Panc1 (cell line): Measurements from ENCODE around the gene GLCCI1. TPM values are rescaled to one million over a fixed set of nuclear protein-coding genes. Genes with fewer than 3 reads are reported as not detected.
A peak's percentile ranks its signal among the peaks of the same experiment; 100 is the strongest.

Source experiments
- ATAC-seq: fragments of 200-7000 bp; cut with Tn5 transposase; 2 replicates; pipeline ENCODE4 v1.9.1; 2020; ENCODE audit warnings: mild to moderate bottlenecking, moderate library complexity
- Bru-seq: library from RNA; stranded (reverse); fragments of 400-500 nt; gene quantifications from one replicate; lab custom pipeline; 2021; lab: Mats Ljungman, UMichigan
- BruChase-seq, 2 experiments: library from RNA; stranded (reverse); fragments of 400-500 nt; gene quantifications; one replicate each; lab custom pipeline; 2021; lab: Mats Ljungman, UMichigan
- BruUV-seq: library from RNA; stranded (reverse); fragments of 400-500 nt; replicated peaks from 2 replicates; lab custom pipeline; 2021; lab: Mats Ljungman, UMichigan
- CTCF ChIA-PET: fragments of 300-600 bp; sonication (Branson Sonifier 250); formaldehyde crosslinking; loops from one replicate; lab custom pipeline; 2022; ENCODE audit warnings: antibody characterized with exemption; lab: Charles Lee
- POLR2A ChIA-PET: fragments of 300-600 bp; sonication (Branson Sonifier 250); formaldehyde crosslinking; loops from one replicate; lab custom pipeline; 2022; ENCODE audit warnings: antibody characterized with exemption; lab: Charles Lee
- DNase-seq: peaks from one replicate; pipeline ENCODE4 v3.0.0-alpha.2; 2010; ENCODE audit warnings: low read depth, low spot score
- H3K27ac ChIP-seq: 2 replicates; pipeline ENCODE4 v1.5.1; 2011; ENCODE audit warnings: mild to moderate bottlenecking, low read length, inconsistent platforms
- H3K27me3 ChIP-seq: fragments of 200-500 bp; sonication (Bioruptor generic); 2 replicates; pipeline ENCODE4 v1.6.0; 2014; ENCODE audit warnings: low read length, inconsistent platforms; ENCODE audit not compliant: control insufficient read depth, insufficient read depth
- H3K36me3 ChIP-seq: fragments of 200-500 bp; sonication (Bioruptor generic); 2 replicates; pipeline ENCODE4 v1.5.1; 2014; ENCODE audit warnings: inconsistent platforms, mild to moderate bottlenecking, low read length, moderate library complexity; ENCODE audit not compliant: control insufficient read depth, insufficient read depth
- H3K4me1 ChIP-seq: 2 replicates; pipeline ENCODE4 v1.5.1; 2011; ENCODE audit warnings: inconsistent platforms, mild to moderate bottlenecking, low read length, moderate library complexity; ENCODE audit not compliant: control insufficient read depth, insufficient read depth
- H3K4me3 ChIP-seq, 2 experiments: 2 replicates each; pipeline ENCODE4 v1.5.1; 2011 to 2012; ENCODE audit warnings: low read depth in 2 of 2, low read length in 2 of 2, mild to moderate bottlenecking in 2 of 2, inconsistent platforms in 1 of 2, moderate library complexity in 1 of 2
- H3K9me3 ChIP-seq: fragments of 200-500 bp; sonication (Bioruptor generic); 2 replicates; pipeline ENCODE4 v1.5.1; 2014; ENCODE audit warnings: low read depth, mild to moderate bottlenecking, inconsistent platforms, low read length, moderate library complexity; ENCODE audit not compliant: control insufficient read depth, insufficient read depth
- CTCF ChIP-seq: fragments of 450-650 bp; IDR thresholded peaks from 2 replicates; pipeline ENCODE4 v1.5.1; 2017; ENCODE audit warnings: mild to moderate bottlenecking
- POLR2AphosphoS5 ChIP-seq: IDR thresholded peaks from 2 replicates; pipeline ENCODE4 v1.6.1; 2012; ENCODE audit warnings: mild to moderate bottlenecking, low read depth, low read length, moderate library complexity
- REST ChIP-seq, 2 experiments: IDR thresholded peaks; 2 replicates each; pipeline ENCODE4 v1.6.1; 2011 to 2012; ENCODE audit warnings: low read depth in 2 of 2, control low read depth in 1 of 2, low read length in 1 of 2, mild to moderate bottlenecking in 1 of 2, moderate library complexity in 1 of 2; ENCODE audit not compliant: insufficient read depth in 1 of 2
- SIN3A ChIP-seq: IDR thresholded peaks from 2 replicates; pipeline ENCODE4 v1.6.1; 2012; ENCODE audit warnings: low read depth, mild to moderate bottlenecking, low read length, moderate library complexity, borderline replicate concordance; ENCODE audit not compliant: insufficient read depth
- TCF7L2 ChIP-seq: IDR thresholded peaks from 2 replicates; pipeline ENCODE4 v1.6.1; 2011; ENCODE audit warnings: mild to moderate bottlenecking, low read depth, low read length, inconsistent platforms
- in situ Hi-C: cut with HindIII; loops from 2 replicates; pipeline ENCODE4 v1.10.0; 2016; ENCODE audit warnings: low sequenced_read_pairs, low pct_unique_long_range_greater_than_20kb
- intact Hi-C: fragments of 100-400 bp; cut with micrococcal nuclease; formaldehyde crosslinking; loops from one replicate; pipeline ENCODE4 v1.10.0; 2022; ENCODE audit not compliant: unreplicated experiment
- long read RNA-seq: library from polyadenylated mRNA; unstranded; transcript quantifications from one replicate; pipeline ENCODE4 v2.0.0, GENCODE V29; 2021; ENCODE audit not compliant: unreplicated experiment
- polyA plus RNA-seq: library from polyadenylated mRNA; unstranded; fragments of >200 nt; gene quantifications from one replicate; pipeline ENCODE4 v1.2.1, GENCODE V29; 2012; ENCODE audit warnings: missing spikeins; ENCODE audit not compliant: insufficient read length
- total RNA-seq: library from RNA; stranded (reverse); gene quantifications from one replicate; pipeline ENCODE4 v1.2.1, GENCODE V29; 2021; ENCODE audit not compliant: unreplicated experiment

Gene GLCCI1
- total RNA-seq (36.4 TPM), Bru-seq, nascent RNA (percentile 94 among the genes with signal in this experiment), BruChase-seq, experiment 1, labeled RNA remaining after a 2-hour chase (percentile 86 among the genes with signal in this experiment), BruChase-seq, experiment 2, labeled RNA remaining after a 6-hour chase (percentile 75 among the genes with signal in this experiment)
- 15.9 TPM for polyA plus RNA-seq
- long read RNA-seq, full-length matches to known transcripts: 11 of 37 reads
- long read RNA-seq, partial matches to known transcripts: 2 of 37 reads
- long read RNA-seq, other reads (novel, unspliced or antisense): 24 of 37 reads

DNA sequence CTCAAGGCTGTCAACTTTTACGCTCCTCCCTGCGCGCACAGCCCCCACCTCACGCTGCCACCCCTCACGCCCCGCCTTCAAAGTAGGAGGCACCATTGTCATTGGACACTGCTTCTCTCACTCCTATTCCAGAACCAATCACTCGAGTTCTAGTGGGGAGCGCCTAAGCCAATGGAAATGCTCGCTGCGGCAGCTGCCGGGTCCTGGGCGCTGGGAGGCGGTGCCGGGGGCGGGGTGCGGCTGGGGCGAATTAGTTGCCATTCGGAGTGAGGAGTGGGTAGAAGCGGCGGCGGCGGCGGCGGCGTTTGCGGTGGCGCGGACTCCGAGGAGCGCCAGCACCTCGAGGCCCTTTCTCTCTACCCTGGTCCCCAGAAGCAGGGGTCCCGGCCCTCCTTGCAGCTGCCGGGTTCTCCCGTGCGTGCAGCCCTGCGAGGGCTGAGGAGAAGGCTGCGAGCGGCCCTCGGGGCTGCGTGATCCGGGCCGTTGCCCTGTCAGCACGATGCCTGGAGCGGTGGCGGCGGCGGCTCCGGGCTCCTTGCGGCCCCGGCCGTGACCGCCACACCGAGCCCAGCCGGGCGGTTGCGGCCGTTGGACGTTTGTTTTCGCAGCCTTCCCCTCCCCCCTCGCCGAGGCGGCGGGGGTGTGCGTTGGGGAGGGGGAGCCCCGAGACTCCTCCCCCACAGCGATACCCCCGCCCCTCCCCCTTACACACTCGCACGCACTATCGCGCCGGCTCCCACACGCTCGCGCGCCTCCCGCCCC, at the start of gene GLCCI1:
GLCCI1 (plus strand) TSS at position 253 of the 762 bp plus-strand sequence. CDS start 555 bp downstream, outside the sequence.
- H3K9me3 ChIP-seq: no peaks in the 10 kb centered on the region
- H3K4me1 ChIP-seq: peaks cover 28% of the 10 kb centered on the region
- no peaks in the 10 kb centered on the region for H3K27me3 ChIP-seq
- POLR2A ChIA-PET: interaction anchor here (0.5 to 0.7 kb wide), 3 partner anchors 8 to 480 kb away, joined by 4 to 8 read pairs (median 6); no protein-coding TSS in a partner anchor
- in situ Hi-C loops (no loop called here), intact Hi-C loops (no loop called here)
- peak; percentile 97 for ATAC-seq
- BruUV-seq: no TSS peak
- CTCF ChIA-PET: no interaction called here
- peak within 1 kb of the TSS; percentile 87 to 88 for H3K4me3 ChIP-seq
- peak; percentile 97 for DNase-seq
- H3K36me3 ChIP-seq: no peaks in the 10 kb centered on the region
- no peak for TF ChIP-seq REST (IDR thresholded peaks at IDR 0.05; ENCODE audit: insufficient read depth in 1 of 2, low read depth in 2 of 2, low read length in 1 of 2)
- TF ChIP-seq TCF7L2: no peak
- TF ChIP-seq CTCF: no peak
- peak; percentile 74 for TF ChIP-seq POLR2AphosphoS5
- peak; percentile 92 for TF ChIP-seq SIN3A
- H3K27ac ChIP-seq: peak within 1 kb of the TSS; percentile 91

- ChIA-PET CTCF (no interaction called here), POLR2A (no interaction called here)
- Histone ChIP-seq H3K36me3 (no peaks in the 10 kb centered on the region), H3K27me3 (no peaks in the 10 kb centered on the region), H3K27ac (no peak overlapping the region), H3K4me3 (no peak overlapping the region), H3K9me3 (no peaks in the 10 kb centered on the region), H3K4me1 (no peaks in the 10 kb centered on the region)
- intact Hi-C loops (no loop called here), in situ Hi-C loops (loop anchor here (5.0 kb wide), 1 partner anchor 72 kb away; no protein-coding TSS in a partner anchor)
- no TSS peak for BruUV-seq
- no peak for ATAC-seq
- TF ChIP-seq CTCF (no peak), SIN3A (no peak), TCF7L2 (no peak), REST (IDR thresholded peaks at IDR 0.05; ENCODE audit: insufficient read depth in 1 of 2, low read depth in 2 of 2, low read length in 1 of 2) (no peak)
- no peak for DNase-seq
These were observed 49.1 kb upstream of the GLCCI1 start for GRCh38 chr7:7919449-7919945.
